Fibroblast of peridontal ligament (primary cell): ENCODE data around the gene DDX10.
A peak's percentile ranks its signal among the peaks of the same experiment; 100 is the strongest.

ENCODE experiments used
- DNase-seq: peaks from one replicate; pipeline ENCODE4 v3.0.0-alpha.2; 2010; ENCODE audit errors: extremely low read depth

Gene DDX10

DNA sequence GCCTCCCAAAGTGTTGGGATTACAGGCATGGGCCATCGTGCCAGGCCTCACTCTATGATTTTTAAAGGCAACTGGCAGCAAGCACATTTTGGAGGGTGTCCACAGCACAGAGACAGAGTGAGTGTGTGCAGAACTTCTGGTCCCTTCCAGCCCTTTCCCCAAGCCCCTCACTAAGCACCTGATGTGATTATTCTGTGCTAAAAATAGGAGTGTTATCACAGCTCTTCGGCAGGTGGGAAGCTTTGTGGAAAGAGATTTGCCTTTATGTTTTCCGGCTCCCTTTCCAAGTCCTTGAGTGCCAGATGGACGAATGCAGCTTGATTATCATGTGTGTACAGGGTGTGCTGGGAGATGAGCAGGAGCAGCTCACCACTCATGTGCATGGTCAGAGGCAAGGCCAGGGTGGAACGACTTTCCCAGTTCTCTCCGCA lies 310.8 kb downstream of the DDX10 start:
- no peak for DNase-seq

DNA sequence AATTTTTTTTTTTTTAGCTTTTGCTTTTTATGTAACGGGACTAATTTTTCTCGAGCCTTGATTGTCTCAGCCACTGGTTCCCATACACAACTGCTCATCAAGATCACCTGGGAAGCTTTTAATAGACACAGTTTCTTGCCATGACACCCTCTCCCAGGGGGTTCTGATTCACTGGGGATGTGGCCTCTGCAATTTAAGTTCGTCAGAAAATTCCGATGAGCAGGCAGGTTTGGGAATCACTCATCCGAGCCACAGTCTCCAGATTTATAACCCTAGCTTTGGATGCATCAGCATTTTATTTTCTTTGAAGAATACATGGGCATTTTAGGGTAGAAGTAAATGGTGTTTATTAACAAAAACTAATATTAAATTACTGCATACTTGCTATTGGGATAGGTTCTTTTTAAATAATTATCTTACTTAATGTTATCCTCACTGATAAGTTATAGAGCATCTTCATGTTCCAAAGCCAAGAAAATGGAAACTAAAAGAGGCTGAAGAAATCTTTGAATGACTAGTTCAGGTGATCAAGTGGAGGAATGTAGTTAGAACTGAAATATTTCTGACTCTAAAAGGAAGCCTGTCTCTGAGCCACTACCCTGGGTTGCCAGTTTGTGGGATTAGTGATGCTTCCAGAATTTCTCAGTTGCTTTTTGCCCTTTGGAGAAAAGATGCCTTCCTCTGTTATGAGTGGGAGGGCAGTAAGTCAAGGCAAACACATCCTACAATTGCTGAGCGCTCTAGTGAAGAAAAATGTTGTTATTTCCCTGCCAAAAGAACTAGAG lies 319.0 kb downstream of the DDX10 start:
- DNase-seq: no peak

DNA sequence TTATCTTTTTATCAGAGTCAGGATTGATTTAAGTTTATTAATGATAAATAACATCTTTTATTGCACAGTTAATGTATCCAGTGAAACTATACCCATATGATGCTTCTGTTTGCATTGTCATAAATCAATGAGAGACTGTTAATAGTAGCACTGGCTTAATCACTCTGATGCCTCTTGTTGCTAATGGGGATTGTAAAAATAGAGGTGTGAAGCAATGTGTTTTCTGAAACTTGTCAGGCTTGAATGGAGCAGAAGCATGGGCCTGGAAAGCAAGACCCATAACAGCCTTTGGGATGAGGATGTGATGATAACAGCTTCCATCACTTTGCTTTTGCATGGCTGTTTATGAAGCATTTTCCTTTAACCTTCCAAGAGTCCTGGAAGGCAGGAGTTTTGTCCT lies 319.7 kb downstream of the DDX10 start:
- DNase-seq: no peak

DNA sequence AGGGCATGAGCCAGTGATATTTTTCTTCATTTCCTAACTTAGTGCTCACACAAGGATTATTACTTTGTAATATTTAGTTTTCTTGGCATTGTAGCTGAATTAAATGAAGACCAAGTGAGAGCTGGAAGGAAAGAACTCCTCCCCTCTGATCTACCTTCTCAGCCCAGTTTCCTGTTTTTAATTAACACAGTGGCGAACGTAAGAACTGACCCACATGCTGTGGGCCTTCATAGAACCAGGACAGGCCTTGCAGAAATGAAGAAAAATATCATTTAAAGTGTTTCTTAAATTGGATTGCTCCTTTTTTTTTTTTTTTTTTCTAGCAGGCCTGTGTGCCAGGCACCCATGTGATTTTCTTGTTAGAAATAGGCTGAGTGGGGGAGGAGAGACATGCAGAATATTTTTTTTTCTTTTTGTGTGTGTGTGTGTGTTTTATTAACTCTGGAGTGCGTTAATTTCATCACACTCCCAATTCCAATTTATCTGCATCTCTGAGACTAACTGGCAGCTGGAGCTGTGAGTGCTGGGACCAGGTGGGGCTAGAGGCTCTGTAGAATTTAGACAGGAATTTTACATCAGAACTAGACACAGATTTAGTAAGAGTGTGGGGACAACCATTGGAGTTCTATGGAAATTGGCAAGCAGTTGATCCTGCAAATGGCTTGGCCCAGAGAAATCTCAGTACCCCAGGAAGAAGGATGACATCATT lies 320.5 kb downstream of the DDX10 start:
- DNase-seq: peak; percentile 12

DNA sequence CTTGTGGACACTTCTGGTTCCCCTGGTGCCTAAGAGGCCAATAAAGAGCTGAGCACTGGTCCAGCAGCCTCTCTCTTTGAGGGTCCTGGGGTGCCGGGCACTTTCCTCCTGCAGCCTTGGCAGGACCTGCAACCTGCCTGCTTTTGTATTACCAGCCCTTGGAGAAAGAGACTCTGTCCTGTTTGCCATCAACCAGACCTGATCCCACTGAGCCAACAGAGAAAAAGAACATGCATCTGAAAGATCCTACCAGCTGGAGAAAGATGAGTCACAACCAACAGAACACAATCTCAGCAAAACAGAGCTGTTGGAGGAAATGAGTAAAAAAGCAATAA lies 321.0 kb downstream of the DDX10 start:
- peak; percentile 64 for DNase-seq
